AG04450 (cell line): Measurements from ENCODE around the gene PBOV1. TPM values are rescaled to one million over a fixed set of nuclear protein-coding genes. Genes with fewer than 3 reads are reported as not detected.

Experiments
- CTCF ChIA-PET: fragments of 300-600, 350-600 bp; formaldehyde crosslinking; extraction: SDS; loops from one replicate; lab custom pipeline; 2022; ENCODE audit warnings: antibody characterized with exemption, inconsistent platforms; lab: Charles Lee
- POLR2A ChIA-PET: fragments of 350-600 bp; formaldehyde crosslinking; extraction: SDS; loops from one replicate; lab custom pipeline; 2021; ENCODE audit warnings: antibody characterized with exemption, inconsistent platforms; lab: Yijun Ruan, JAX
- DNase-seq: peaks from one replicate; pipeline ENCODE4 v3.0.0-alpha.2; 2011; ENCODE audit warnings: low read depth, low spot score
- H3K27ac ChIP-seq: one replicate; pipeline ENCODE4 v1.5.1; 2012; ENCODE audit warnings: low read depth, low read length, control low read depth
- H3K27me3 ChIP-seq: one replicate; pipeline ENCODE4 v1.6.0; 2012; ENCODE audit warnings: low read length; ENCODE audit not compliant: control insufficient read depth, insufficient read depth
- H3K4me3 ChIP-seq: 2 replicates; pipeline ENCODE4 v1.5.1; 2011; ENCODE audit warnings: mild to moderate bottlenecking, low read depth, low read length, control low read depth
- H3K9me3 ChIP-seq: 2 replicates; pipeline ENCODE4 v1.5.1; 2012; ENCODE audit warnings: low read length; ENCODE audit not compliant: control insufficient read depth, insufficient read depth
- polyA plus RNA-seq: library from polyadenylated mRNA; depleted of rRNA; stranded (reverse); fragments of >200 nt; gene quantifications from 2 replicates; pipeline ENCODE4 v1.2.3, GENCODE V29; 2011
- TF ChIP-seq, protein P1 (sequence below): IDR thresholded peaks from 2 replicates; pipeline ENCODE4 v1.5.1; 2011; ENCODE audit warnings: low read depth, low read length, control low read depth, inconsistent platforms

Gene PBOV1
- polyA plus RNA-seq, 1 experiment = not detected

GRCh38 chr6:138229663-138230179 is 11.4 kb upstream of the PBOV1 start:
- no peak for DNase-seq
- ChIA-PET CTCF (no interaction called here), POLR2A (no interaction called here)
- peaks cover 6% of the 10 kb centered on the region for H3K27me3 ChIP-seq
- no peak overlapping the region for H3K4me3 ChIP-seq
- H3K27ac ChIP-seq = no peak overlapping the region
- no peaks in the 10 kb centered on the region for H3K9me3 ChIP-seq
- TF ChIP-seq, protein P1, sequence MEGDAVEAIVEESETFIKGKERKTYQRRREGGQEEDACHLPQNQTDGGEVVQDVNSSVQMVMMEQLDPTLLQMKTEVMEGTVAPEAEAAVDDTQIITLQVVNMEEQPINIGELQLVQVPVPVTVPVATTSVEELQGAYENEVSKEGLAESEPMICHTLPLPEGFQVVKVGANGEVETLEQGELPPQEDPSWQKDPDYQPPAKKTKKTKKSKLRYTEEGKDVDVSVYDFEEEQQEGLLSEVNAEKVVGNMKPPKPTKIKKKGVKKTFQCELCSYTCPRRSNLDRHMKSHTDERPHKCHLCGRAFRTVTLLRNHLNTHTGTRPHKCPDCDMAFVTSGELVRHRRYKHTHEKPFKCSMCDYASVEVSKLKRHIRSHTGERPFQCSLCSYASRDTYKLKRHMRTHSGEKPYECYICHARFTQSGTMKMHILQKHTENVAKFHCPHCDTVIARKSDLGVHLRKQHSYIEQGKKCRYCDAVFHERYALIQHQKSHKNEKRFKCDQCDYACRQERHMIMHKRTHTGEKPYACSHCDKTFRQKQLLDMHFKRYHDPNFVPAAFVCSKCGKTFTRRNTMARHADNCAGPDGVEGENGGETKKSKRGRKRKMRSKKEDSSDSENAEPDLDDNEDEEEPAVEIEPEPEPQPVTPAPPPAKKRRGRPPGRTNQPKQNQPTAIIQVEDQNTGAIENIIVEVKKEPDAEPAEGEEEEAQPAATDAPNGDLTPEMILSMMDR = no peak

DNA sequence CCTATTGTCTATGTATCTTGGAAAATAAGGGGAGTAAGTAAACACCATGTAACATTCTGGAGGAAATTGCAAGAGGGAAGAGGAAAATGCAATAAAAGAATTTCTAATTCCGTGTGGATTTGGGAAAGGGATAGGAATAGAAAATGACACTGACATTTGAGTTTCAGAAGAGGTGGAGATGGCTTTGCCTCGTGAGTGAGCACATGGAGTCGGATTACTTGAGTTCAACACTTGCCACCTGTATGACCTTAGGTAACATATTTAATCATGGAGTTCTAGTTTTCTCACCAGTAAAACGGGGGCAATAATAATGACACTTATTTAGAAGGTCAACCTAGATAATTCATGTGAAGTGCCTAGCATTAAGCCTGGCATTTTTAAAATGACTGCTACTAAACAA is 10.8 kb upstream of the PBOV1 start:
- no peak for DNase-seq
- ChIA-PET POLR2A (no interaction called here), CTCF (no interaction called here)
- H3K9me3 ChIP-seq = no peaks in the 10 kb centered on the region
- no peak overlapping the region for H3K27ac ChIP-seq
- H3K4me3 ChIP-seq = no peak overlapping the region
- H3K27me3 ChIP-seq = peaks cover 6% of the 10 kb centered on the region
- TF ChIP-seq, protein P1 = no peak

GRCh38 chr6:138227316-138227781 is 9.1 kb upstream of the PBOV1 start:
- no peak overlapping the region for H3K4me3 ChIP-seq
- TF ChIP-seq, protein P1 = no peak
- H3K27ac ChIP-seq = no peak overlapping the region
- POLR2A ChIA-PET = no interaction called here
- CTCF ChIA-PET = no interaction called here
- H3K9me3 ChIP-seq = no peaks in the 10 kb centered on the region
- DNase-seq = no peak
- H3K27me3 ChIP-seq = peaks cover 6% of the 10 kb centered on the region

DNA sequence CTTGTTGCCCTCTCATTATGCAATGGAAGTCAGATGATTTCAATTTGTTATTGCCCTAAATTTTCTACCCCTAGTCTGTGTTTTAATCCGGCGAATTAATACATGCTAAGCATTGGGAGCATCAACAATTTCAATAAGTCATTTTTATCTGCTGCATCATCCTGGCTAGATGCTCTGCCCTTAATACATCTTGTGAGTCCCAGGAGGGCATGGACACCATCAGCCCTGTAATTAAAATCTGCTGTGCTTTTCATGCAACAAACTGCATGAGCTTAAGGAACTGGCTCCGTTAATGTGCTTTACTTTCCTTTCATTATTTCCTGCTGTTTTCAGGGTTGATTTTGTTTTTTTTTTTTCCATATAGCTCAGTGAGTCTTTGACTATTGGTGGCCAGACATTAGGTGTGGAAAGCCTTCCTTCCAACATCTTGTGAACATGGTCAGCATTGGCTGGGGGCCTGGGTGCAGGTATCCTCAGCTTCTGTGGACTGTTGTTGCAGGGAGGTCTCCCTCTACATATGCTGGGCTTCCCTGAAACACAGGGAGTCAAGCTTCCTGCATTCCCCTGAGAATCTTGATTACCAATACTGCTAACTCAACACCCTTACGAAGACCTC is 8.5 kb upstream of the PBOV1 start:
- ChIA-PET POLR2A (no interaction called here), CTCF (no interaction called here)

DNA sequence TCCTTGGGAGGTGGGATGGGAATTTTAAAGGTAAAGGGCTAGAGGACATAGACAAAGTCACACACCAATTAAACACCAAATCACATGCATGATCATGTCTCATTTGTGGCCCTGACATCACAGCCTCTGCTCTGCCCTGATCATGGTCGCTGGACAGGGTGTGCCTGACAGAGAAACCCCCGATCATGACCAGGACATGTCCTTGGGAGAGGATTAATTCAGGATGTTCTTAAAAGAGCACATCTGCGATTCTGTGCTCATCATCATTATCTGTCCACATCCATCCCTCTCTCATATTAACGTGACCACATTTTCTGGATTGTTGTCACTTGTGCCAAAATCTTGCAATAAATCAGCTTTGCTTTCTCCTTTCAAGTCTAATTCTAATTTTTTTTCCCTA is 7.7 kb upstream of the PBOV1 start:
- no peak overlapping the region for H3K4me3 ChIP-seq
- no peak for DNase-seq
- no peaks in the 10 kb centered on the region for H3K9me3 ChIP-seq
- H3K27me3 ChIP-seq = peaks cover 6% of the 10 kb centered on the region
- H3K27ac ChIP-seq = no peak overlapping the region
- ChIA-PET POLR2A (no interaction called here), CTCF (no interaction called here)
- TF ChIP-seq, protein P1 = no peak

More for the DNA sequence above, 8.5 kb upstream of the PBOV1 start:
- Histone ChIP-seq H3K4me3 (no peak overlapping the region), H3K27me3 (peaks cover 6% of the 10 kb centered on the region), H3K9me3 (no peaks in the 10 kb centered on the region), H3K27ac (no peak overlapping the region)
- no peak for DNase-seq
- TF ChIP-seq, protein P1 = no peak
